ENCODE results near the gene FNDC5.

DNA sequence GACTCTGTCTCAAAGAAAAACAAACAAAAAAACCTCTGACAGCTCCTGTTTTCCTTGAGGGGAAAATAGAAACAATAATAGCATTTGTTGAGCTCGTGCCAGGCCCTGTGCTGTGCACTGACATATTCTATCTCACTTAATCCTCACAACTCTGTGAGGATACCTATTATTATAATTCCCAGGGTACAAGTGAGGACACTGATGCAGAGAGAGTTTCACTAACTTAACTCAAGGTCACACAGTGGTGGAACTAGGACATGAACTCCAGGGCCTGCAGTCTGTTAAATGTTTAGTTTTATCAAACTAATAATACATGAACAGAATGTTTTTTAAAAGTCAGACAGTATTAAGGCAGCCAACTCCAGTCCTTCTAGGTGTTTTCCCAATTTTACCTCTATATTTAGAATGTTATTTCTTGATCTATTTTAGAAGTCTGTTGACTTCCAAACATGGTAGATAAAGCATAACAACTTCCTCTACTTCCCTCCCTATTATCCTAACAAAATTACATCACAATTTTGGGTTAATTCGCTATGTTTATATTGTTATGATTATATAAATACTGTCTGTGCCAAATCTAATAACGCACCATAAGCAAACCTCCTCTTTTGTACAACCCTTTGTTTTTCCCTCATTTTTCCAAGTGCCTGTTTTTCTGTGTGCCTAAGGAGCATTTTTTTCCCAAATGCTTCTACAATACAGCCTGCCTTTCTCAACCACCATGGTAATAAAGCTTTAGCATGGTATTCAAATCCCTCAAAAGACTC, 4.9 kb downstream of the FNDC5 start:
- TF ChIP-seq, protein P1, sequence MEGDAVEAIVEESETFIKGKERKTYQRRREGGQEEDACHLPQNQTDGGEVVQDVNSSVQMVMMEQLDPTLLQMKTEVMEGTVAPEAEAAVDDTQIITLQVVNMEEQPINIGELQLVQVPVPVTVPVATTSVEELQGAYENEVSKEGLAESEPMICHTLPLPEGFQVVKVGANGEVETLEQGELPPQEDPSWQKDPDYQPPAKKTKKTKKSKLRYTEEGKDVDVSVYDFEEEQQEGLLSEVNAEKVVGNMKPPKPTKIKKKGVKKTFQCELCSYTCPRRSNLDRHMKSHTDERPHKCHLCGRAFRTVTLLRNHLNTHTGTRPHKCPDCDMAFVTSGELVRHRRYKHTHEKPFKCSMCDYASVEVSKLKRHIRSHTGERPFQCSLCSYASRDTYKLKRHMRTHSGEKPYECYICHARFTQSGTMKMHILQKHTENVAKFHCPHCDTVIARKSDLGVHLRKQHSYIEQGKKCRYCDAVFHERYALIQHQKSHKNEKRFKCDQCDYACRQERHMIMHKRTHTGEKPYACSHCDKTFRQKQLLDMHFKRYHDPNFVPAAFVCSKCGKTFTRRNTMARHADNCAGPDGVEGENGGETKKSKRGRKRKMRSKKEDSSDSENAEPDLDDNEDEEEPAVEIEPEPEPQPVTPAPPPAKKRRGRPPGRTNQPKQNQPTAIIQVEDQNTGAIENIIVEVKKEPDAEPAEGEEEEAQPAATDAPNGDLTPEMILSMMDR (IDR thresholded peaks at IDR 0.05), result no peak
- TF ChIP-seq POLR2A (IDR thresholded peaks at IDR 0.05; ENCODE audit: low read depth), result no peak
- TF ChIP-seq POLR2AphosphoS5 (IDR thresholded peaks at IDR 0.05), result no peak

All from esophagus muscularis mucosa (tissue), 3 donors.